NCI-H748 treated with DMSO at 0.1 percent for 48 hours (cell line): ENCODE results near the gene GRIK3.

ENCODE experiments used
- DNase-seq: peaks from one replicate; lab custom pipeline; 2025; lab: John Stamatoyannopoulos, UW

Gene GRIK3

GRCh38 chr1:36763771-36764170 lies 270.5 kb downstream of the GRIK3 start:
- DNase-seq, result no peak

GRCh38 chr1:36762174-36762573 lies 272.1 kb downstream of the GRIK3 start:
- no peak for DNase-seq

GRCh38 chr1:36761113-36761512 lies 273.2 kb downstream of the GRIK3 start:
- no peak for DNase-seq

- no peak for DNase-seq
Observed at GRCh38 chr1:36760081-36760480, 274.2 kb downstream of the GRIK3 start.

GRCh38 chr1:36759355-36759754 lies 275.0 kb downstream of the GRIK3 start:
- no peak for DNase-seq

- no peak for DNase-seq
Observed at GRCh38 chr1:36755303-36756230, 278.7 kb downstream of the GRIK3 start.

GRCh38 chr1:36754366-36754765 lies 279.9 kb downstream of the GRIK3 start:
- no peak for DNase-seq

- no peak for DNase-seq
Observed at GRCh38 chr1:36753451-36753850, 280.9 kb downstream of the GRIK3 start.

- no peak for DNase-seq
Observed at GRCh38 chr1:36752891-36753361, 281.4 kb downstream of the GRIK3 start.

GRCh38 chr1:36752431-36752830 lies 281.9 kb downstream of the GRIK3 start:
- no peak for DNase-seq

- DNase-seq, result no peak
Observed at GRCh38 chr1:36751525-36751924, 282.8 kb downstream of the GRIK3 start.

- no peak for DNase-seq
Observed at GRCh38 chr1:36748466-36748865, 285.8 kb downstream of the GRIK3 start.
